NCI-H524 (cell line): ENCODE data around the gene SLC2A3.
"Not testable (repeated sequence)": the region's sequence is repeated elsewhere in the genome, so short reads cannot be mapped to it uniquely, and the experiment has no call there.

ENCODE experiments used
- DNase-seq, 2 experiments: peaks; one replicate each; lab custom pipeline; 2025; lab: John Stamatoyannopoulos, UW

The SLC2A3 gene

GRCh38 chr12:7951671-7952070 lies 15.7 kb upstream of the SLC2A3 start:
- no peak for DNase-seq

GRCh38 chr12:7950230-7950943 lies 14.4 kb upstream of the SLC2A3 start:
- not testable (repeated sequence) for DNase-seq

- DNase-seq: no peak
These were observed 12.7 kb upstream of the SLC2A3 start for GRCh38 chr12:7948589-7949260.

GRCh38 chr12:7947011-7947410 lies 11.0 kb upstream of the SLC2A3 start:
- DNase-seq: no peak

- not testable (repeated sequence) for DNase-seq
These were observed 8.8 kb upstream of the SLC2A3 start for GRCh38 chr12:7944760-7945159.

DNA sequence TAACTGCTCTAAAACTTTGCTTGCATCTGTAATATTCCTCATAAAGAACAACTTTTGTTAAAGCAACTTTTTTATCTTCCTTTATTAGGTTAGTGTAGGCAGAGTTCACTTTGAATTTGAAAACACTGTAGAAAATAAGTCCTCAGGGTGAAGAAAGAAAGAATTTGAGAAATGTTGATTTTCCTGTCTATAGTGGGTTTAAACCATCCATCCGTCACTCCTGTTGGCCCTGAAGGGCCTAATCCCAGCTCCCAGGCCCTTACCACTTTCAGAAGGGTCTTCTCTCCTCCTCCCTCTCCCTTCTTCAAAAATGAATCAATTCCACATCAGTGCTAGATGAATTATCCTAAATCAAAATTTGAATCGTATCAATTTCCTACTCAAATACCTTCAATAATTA lies 4.9 kb upstream of the SLC2A3 start:
- DNase-seq: no peak

GRCh38 chr12:7937833-7938506 lies 2.0 kb upstream of the SLC2A3 start:
- no peak for DNase-seq

DNA sequence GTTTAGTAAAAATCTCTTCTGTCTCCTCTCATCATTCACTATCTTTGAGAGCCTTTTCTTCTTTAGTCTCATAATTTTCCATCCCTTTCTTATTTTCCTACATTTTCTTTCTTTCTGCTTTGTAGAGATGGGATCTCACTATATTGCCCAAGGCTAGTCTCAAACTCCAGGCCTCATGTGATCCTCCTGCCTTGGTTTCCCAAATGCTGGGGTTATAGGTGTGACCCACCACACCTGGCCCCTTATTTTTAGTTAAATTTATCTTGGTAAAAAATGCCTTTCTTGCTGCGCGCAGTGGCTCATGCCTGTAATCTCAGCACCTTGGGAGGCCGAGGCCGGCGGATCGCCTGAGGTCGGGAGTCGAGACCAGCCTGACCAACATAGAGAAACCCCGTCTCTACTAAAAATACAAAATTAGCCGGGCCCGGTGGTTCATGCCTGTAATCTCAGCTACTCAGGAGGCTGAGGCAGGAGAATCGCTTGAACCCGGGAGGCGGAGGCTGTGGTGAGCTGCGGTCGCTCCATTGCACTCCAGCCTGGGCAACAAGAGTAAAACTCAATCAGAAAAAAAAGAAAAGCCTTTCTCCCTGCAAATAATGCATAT lies 996 bp downstream of the SLC2A3 start:
- no peak for DNase-seq

GRCh38 chr12:7934091-7934888 lies 1.7 kb downstream of the SLC2A3 start:
- DNase-seq: no peak

DNA sequence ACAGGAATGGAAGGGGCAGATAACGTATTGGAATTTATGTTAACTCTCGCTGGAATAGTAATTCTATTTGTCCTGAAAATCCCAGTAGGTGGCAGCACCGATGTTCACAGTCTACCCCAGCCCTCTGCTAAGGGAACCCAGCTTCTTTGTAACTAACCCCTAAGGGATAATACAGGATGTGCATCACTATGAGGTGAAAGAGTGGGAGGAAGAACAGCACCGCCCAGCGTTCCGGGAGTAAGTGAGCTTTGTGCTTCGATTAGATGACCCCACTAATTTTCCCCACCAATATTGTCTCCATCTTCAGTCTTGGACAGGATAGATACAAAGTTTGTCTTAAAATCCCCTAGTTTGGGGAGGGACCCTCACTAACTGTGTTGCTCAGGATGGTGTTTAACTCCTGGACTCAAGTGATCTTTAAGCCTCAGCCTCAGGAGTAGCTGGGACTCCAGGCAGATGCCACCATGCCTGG lies 2.7 kb downstream of the SLC2A3 start:
- peak; percentile 75 to 90 for DNase-seq

DNA sequence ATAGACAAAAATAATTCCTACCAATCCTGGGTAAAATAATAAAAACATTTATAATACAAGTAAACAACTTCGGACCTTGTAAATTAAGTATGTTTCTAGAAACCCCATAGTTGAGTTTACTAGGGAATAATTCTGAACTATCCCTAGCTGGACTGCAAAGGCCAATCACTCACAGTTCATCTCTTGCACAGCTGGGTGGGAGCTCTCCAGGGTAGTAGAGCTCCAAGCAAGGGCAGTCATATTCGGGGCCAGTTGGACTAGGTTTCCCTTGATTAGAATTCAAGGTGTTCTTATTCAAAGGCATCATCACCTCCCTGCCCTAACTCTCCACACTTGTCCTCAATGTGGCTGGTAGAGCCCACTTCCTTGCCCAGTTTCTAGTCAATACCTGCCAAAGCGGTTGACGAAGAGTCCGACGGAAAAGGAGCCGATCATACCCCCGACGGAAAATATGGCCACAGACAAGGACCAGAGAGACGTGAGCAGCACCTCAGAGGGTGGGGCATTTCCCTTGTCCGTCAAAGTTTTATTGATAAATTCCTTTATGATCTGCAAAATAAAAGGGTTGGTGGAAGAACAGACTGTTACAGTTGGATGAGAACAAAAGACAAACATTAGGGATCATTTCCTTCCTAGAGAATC lies 3.3 kb downstream of the SLC2A3 start:
- DNase-seq: not testable (repeated sequence)

GRCh38 chr12:7929083-7929792 lies 6.7 kb downstream of the SLC2A3 start:
- DNase-seq: no peak

- DNase-seq: no peak
These were observed 8.5 kb downstream of the SLC2A3 start for GRCh38 chr12:7927470-7927869.

- not testable (repeated sequence) for DNase-seq
These were observed 9.8 kb downstream of the SLC2A3 start for GRCh38 chr12:7926068-7926666.

GRCh38 chr12:7923241-7924236 lies 12.4 kb downstream of the SLC2A3 start:
- no peak for DNase-seq

- not testable (repeated sequence) for DNase-seq
These were observed 14.8 kb downstream of the SLC2A3 start for GRCh38 chr12:7921181-7921580.

DNA sequence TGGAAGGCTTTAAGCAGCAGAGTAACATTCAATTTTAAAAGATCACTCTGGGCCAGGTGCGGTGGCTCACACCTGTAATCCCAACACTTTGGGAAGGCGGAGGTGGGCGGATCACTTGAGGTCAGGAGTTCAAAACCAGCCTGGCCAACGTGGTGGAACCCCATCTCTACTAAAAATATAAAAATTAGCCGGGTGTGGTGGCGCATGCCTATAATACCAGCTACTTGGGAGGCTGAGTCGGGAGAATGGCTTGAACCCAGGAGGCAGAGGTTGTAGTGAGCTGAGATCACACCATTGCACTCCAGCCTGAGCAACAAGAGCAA lies 17.8 kb downstream of the SLC2A3 start:
- not testable (repeated sequence) for DNase-seq

DNA sequence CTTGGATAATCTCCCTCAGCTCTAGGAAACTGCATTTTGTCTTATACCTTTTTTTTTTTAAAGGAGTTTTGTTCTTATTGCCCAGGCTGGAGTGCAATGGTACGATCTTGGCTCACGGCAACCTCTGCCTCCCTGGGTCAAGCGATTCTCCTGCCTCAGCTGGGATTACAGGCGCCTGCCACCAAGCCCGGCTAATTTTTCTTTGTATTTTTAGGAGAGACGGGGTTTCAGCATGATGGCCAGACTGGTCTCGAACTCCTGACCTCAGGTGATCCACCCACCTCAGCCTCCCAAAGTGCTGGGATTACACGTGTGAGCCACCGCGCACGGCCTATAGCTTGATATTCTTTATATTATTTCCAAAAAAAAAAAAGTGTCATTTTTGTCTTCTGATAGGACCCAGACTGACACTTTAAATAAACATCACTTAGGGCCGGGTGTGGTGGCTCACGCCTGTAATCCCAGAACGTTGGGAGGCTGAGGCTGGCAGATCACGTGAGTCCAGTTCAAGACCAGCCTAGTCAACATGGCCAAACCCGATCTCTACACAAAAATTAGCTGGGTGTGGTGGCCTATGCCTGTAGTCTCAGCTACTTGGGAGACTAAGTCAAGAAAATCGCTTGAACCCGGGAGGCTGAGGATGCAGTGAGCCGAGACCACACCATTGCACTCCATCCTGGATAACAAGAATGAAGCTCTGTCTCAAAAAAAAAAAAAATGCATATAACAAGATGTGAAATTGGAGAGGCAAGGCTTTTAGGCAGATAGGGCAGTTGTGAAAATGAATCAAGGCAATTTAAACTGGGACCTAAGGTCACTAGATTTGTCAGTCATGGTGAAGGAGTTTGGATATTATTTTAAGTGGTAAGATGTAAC lies 18.4 kb downstream of the SLC2A3 start:
- DNase-seq: no peak
